ENCODE data around the gene KRT34.

Gene KRT34

GRCh38 chr17:41329279-41329948 lies 52.7 kb downstream of the KRT34 start:
- peak in 1 of 2 experiments; percentile 26 for DNase-seq

DNA sequence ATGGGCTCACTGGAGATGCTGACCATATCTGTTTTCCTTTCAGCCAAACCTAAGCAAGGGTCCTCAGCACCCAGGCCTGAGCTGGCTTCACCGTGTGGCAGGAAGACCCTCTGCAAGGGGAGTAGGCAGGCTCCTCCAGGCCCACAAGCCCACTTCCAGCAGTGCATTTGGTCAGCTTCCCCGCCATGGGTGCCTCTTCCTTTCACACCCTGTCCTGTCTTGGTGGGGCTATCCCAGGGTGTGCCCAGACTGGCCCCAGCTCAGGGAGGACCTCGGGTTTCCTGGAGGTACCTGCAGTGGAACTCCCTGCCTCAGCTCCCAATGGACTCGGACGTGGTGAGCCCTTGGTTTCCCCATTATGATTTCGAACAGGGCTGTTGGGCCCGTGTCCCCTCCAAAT lies 53.9 kb downstream of the KRT34 start:
- no peak for DNase-seq
